Ascending aorta (tissue), 2 donors: ENCODE data around the gene CAPN9. TPM values are rescaled to one million over a fixed set of nuclear protein-coding genes. Genes with fewer than 3 reads are reported as not detected.

Experiments
- DNase-seq, 2 donors: peaks; one replicate each; pipeline ENCODE4 v3.0.0-alpha.2; 2019; ENCODE audit warnings: low spot score in 2 of 2
- H3K27ac ChIP-seq, 2 donors: fragments of 200-600 bp; sonication (generic); one replicate each; pipeline ENCODE4 v1.5.1; 2016 to 2017; ENCODE audit warnings: mild to moderate bottlenecking in 1 of 2
- H3K27me3 ChIP-seq: fragments of 200-600 bp; sonication (generic); one replicate; pipeline ENCODE4 v1.5.1; 2017
- H3K36me3 ChIP-seq, 2 donors: fragments of 200-600 bp; sonication (generic); one replicate each; pipeline ENCODE4 v1.5.1; 2016
- H3K4me1 ChIP-seq, 2 donors: fragments of 200-600 bp; sonication (generic); one replicate each; pipeline ENCODE4 v1.5.1; 2016 to 2017; ENCODE audit warnings: mild to moderate bottlenecking in 1 of 2
- H3K4me3 ChIP-seq, 2 donors: fragments of 200-600 bp; sonication (generic); one replicate each; pipeline ENCODE4 v1.5.1; 2016 to 2017; ENCODE audit warnings: mild to moderate bottlenecking in 1 of 2
- H3K9me3 ChIP-seq, 2 donors: fragments of 200-600 bp; sonication (generic); one replicate each; pipeline ENCODE4 v1.5.1; 2016
- CTCF ChIP-seq, 3 experiments: fragments of 200-600 bp in 2 of 3; fragments of 450-650 bp in 1 of 3; sonication (generic) in 2 of 3; IDR thresholded peaks; one replicate each; pipeline ENCODE4 v1.5.1; 2016 to 2019; ENCODE audit warnings: antibody characterized with exemption in 3 of 3, mild to moderate bottlenecking in 1 of 3, moderate library complexity in 1 of 3
- intact Hi-C: fragments of 100-400 bp; cut with DNase I; formaldehyde crosslinking; loops from one replicate; pipeline ENCODE4 v1.15.1; 2023
- total RNA-seq: library from RNA; depleted of rRNA; stranded (reverse); fragments of >200 nt; gene quantifications from one replicate; pipeline ENCODE4 v1.1.0, GENCODE V29; 2016

Gene CAPN9
- total RNA-seq, 1 donor from 2014 or later: not detected

- no peak for TF ChIP-seq CTCF (IDR thresholded peaks at IDR 0.05)
- Histone ChIP-seq H3K4me1 (peaks cover 24 to 51% of the 10 kb centered on the region in 2 donors), H3K27ac (peak overlapping the region; percentile 90 to 94), H3K36me3 (no peaks in the 10 kb centered on the region), H3K27me3 (no peaks in the 10 kb centered on the region), H3K9me3 (no peaks in the 10 kb centered on the region), H3K4me3 (peak overlapping the region; percentile 24 to 32)
- DNase-seq: peak in 1 of 2 donors; percentile 74
- intact Hi-C loops: loop anchor here (1.0 to 2.0 kb wide), 4 partner anchors 19 to 73 kb away; partner anchors contain the start of gene C1orf198
Observed at GRCh38 chr1:230825761-230826160, 78.6 kb downstream of the CAPN9 start.

GRCh38 chr1:230826166-230826875 is 79.1 kb downstream of the CAPN9 start:
- Histone ChIP-seq H3K36me3 (no peaks in the 10 kb centered on the region), H3K4me1 (peaks cover 24 to 51% of the 10 kb centered on the region in 2 donors), H3K27me3 (no peaks in the 10 kb centered on the region), H3K27ac (peak overlapping the region; percentile 90 to 94), H3K9me3 (no peaks in the 10 kb centered on the region), H3K4me3 (peak overlapping the region; percentile 24 to 32)
- intact Hi-C loops: no loop called here
- DNase-seq: peak in 1 of 2 donors; percentile 47
- no peak for TF ChIP-seq CTCF (IDR thresholded peaks at IDR 0.05)

- Histone ChIP-seq H3K4me1 (peaks cover 24 to 58% of the 10 kb centered on the region in 2 donors), H3K9me3 (no peaks in the 10 kb centered on the region), H3K4me3 (no peak overlapping the region), H3K27ac (peak overlapping the region; percentile 90 to 94), H3K36me3 (no peaks in the 10 kb centered on the region), H3K27me3 (no peaks in the 10 kb centered on the region)
- peak in 1 of 2 donors; percentile 70 for DNase-seq
- intact Hi-C loops: no loop called here
- no peak for TF ChIP-seq CTCF (IDR thresholded peaks at IDR 0.05)
Observed at GRCh38 chr1:230827081-230827681, 80.0 kb downstream of the CAPN9 start.

- Histone ChIP-seq H3K27ac (peak overlapping the region; percentile 90 to 94), H3K36me3 (no peaks in the 10 kb centered on the region), H3K4me1 (peaks cover 24 to 60% of the 10 kb centered on the region in 2 donors), H3K4me3 (no peak overlapping the region), H3K9me3 (no peaks in the 10 kb centered on the region), H3K27me3 (no peaks in the 10 kb centered on the region)
- intact Hi-C loops: no loop called here
- peak in 1 of 2 donors; percentile 62 for DNase-seq
- no peak for TF ChIP-seq CTCF (IDR thresholded peaks at IDR 0.05)
Observed at GRCh38 chr1:230827801-230828200, 80.6 kb downstream of the CAPN9 start.

GRCh38 chr1:230828421-230828820 is 81.2 kb downstream of the CAPN9 start:
- DNase-seq: no peak
- H3K4me3 ChIP-seq: no peak overlapping the region
- no peak for TF ChIP-seq CTCF (IDR thresholded peaks at IDR 0.05)
- H3K36me3 ChIP-seq: no peaks in the 10 kb centered on the region
- H3K27ac ChIP-seq: peak overlapping the region; percentile 90 to 94
- H3K27me3 ChIP-seq: no peaks in the 10 kb centered on the region
- intact Hi-C loops: no loop called here
- H3K4me1 ChIP-seq: peaks cover 24 to 56% of the 10 kb centered on the region in 2 donors
- no peaks in the 10 kb centered on the region for H3K9me3 ChIP-seq
